Activated naive CD4-positive, alpha-beta T cell treated with Interleukin-2 at 50 U/mL for 16 hours (primary cell): ENCODE data around the gene NOC4L.
A peak's percentile ranks its signal among the peaks of the same experiment; 100 is the strongest.

ENCODE experiments used
- DNase-seq: peaks from one replicate; pipeline ENCODE4 v3.0.0-alpha.2; 2020

Gene NOC4L

DNA sequence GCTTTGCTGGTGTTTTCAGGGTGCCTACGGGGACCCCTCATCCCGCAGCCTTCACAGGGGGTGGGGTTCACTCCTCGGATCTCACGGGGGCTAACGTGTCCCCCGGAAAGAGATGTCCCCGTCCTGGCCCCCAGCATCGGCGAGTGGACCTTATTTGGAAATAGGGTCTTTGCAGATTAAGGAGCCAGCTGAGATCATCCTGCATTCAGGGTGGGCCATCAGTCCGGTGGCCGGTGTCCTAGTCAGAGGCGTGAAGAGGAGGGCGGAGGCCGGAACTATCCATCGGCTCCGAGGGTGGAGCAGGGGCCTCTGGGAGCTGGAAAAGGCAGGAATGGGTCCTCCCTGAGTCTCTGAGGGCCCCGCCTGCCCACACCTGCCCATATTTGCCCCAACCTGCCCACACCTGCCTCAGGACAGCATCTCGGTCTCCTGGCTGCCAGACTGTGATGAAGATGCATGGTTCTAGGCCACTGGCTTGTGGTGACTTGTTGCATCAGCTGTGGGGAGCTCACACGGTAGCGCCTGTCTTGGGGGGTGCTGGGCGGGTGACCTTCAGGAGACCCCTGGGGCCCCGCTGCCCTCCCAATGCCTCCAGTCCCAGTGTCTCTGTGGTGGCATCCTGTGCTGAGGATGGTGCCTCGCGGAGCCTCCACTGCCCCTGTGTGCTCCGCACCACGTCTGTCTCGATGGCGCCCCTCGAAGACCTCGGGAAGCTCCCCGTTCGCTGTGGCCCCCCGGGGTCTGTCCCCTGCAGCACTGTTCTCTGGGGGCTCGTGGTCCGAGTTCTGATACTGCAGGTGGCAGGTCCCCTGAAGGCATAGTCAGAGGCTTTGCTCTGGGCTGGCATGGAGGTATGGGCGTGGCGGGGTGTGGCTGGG is 14.7 kb downstream of the NOC4L start:
- DNase-seq, result no peak

DNA sequence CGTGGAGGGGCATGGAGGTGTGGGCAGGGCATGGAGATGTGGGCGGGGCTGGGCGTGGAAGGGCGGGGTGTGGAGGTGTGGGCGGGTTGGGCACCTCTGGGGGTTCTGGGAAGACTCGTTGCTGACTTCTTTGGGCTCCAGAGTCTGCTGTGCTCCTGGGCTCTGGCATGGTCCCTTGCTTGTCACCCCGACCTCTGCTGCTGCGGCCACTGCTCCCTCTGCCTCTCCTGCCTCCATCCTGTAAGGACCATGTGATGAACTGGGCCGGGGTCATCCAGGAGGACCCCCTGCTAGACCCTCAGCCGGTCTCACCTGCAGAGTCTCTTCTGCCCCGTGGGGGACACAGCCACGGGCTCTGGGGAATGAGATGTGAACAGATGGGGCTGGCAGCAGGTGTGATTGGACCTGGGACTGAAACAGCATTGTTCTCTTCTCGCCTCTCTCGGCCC is 15.3 kb downstream of the NOC4L start:
- no peak for DNase-seq

DNA sequence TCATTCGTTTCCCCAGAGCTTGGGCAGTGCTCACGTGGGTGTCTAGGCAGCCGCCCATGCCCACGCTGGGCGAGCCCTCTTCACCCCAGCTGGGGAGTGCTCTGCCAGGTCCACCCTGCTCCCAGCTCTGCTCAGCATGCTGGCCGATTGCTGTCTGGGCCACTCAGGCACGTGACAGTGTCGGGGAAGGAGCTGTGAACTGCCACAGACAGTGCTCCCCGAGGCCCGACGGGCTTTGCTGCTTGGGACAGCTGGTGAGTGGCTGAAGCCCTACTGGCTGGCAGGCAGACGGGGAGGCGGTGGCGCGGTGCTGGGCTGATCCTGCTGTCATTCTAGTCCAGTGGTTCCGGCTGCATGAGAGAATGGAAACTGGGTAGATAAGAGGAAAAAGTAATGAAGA is 15.8 kb downstream of the NOC4L start:
- no peak for DNase-seq

DNA sequence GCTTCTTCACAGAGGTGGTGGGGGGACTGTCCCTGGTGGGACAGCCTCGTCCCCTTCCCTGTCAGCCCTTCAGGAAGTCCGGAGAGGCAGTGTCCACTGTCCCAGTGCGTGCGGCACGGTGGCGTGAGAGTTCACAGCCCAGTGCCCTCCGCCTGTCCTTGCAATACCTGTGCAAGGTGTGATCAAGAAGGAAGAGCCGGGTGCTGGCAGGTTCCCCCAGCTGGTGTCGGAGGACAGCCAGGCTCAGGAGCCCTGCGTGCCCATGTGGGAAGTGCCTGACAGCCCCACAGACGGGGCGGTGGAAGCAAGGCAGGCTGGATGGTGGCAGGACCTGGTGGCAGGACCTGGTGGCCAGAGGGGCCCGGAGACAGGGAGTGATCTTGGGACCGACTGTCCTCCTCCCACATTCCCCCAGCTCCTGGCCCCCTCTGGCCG is 16.4 kb downstream of the NOC4L start:
- DNase-seq, result no peak

DNA sequence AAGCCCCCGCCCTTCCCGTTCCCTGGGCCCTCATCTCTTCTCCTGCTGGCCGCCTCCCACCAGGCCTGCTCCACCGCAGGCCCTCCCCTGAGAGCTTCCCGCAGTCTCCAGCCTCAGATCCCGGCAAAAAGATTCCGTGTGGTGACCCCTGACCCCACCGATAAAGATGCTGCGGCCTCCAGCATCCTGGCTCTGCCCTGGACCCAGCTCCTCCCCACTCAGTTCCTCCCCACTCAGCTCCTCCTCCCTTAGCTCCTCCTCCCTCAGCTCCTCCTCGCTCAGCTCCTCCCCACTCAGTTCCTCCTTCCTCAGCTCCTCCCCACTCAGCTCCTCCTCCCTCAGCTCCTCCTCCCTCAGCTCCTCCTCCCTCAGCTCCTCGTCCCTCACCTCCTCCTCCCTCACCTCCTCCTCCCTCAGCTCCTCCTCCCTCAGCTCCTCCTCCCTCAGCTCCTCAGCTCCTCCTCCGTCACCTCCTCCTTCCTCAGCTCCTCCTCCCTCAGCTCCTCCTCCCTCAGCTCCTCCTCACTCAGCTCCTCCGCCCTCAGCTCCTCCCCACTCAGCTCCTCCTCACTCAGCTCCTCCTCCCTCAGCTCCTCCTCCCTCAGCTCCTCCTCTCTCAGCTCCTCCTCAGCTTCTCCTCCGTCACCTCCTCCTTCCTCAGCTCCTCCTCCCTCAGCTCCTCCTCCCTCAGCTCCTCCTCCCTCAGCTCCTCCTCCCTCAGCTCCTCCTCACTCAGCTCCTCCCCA is 17.0 kb downstream of the NOC4L start:
- no peak for DNase-seq

DNA sequence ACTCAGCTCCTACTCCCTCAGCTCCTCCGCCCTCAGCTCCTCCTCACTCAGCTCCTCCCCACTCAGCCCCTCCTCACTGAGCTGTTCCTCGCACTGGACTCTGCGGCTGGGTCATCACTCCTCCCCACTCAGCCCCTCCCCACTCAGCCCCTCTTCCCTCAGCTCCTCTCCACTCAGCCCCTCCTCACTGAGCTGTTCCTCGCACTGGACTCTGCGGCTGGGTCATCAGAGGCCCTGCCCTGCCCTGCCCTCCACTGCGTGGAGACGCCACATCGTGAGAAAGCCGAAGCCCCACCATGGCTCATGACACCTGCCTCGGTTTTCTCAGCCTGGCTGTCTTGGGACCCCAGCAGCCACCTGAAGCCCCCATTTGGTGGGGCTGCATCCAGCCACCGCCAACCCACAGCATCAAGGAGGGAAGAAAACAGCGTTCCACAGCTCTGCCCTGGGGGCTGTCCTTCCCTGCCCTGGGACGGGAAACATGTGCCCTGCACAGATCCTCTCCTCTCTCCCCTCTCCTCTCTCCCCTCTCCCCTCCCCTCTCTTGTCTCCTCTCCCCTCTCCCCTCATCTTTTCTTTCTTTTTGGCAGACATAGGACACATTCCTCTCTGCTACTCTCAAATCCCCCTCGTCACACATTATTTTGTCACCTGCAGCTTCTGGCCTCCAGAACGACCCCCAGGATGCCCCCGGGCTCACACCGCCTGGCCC is 17.7 kb downstream of the NOC4L start:
- DNase-seq, result no peak

DNA sequence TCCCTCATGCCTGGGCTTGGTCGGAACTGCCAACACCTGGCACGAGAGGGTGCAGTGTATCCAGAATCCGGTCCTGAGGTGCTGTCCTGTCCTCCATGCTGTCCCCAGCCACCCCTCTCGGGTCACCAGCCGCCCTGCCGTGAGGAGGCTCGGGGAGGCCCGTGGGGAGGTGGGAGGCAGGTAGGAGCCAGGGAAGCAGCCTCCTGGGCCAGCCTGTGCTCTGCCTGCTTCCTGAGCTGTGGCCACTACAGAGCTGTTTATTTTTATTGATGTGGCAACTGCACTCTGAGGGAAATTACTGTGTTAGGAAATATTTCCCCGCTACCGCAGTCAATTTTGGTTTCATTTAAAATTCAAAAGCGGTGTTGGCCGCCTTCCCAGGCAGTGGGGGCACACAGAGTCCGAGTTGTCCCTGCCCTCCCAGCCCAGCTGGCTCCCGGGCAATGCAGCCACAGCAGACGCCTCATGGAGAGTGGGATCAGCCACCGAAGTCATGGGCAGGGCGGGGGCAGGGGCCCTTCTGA is 18.3 kb downstream of the NOC4L start:
- DNase-seq, result no peak

DNA sequence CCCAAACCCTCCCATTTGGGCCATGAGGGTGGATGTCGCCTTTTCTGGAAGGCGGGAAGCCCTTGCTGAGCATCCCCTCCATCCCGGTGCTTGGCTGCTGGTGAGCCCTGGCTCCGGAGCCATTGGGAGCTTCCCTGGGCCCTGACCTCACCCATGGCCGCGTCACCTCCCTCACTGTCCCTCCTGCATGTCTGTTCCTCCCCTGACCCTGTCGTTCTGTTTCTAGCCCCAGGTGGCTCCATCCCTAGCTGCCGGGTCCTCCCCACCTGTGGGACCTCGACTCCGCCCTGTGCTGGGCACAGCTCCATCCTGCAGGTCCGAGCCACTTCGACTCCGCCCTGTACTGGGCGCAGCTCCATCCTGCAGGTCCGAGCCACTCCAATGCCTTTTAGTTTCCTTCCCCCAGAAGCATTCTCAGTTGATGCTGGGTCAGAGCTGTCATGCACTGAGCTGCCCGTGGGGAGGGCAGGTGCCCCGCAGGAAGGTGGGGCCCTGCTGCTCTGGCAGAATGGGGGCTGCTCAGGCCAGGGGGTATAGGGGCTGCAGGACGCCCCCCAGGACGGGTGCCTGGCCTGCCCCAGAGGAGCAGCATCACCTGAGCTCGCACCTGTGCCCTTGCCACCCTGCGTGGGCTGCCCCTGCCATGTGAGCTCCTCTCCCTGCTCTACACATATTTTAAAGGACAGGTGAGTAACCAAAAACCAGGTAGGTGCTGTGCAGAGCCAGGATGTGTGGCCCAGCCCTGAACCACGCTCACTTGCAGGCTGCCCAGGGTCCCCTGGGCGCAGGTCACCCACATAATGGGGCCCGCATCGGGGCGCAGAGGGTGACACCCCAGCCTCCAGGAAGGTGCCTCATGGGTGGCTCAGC is 19.0 kb downstream of the NOC4L start:
- DNase-seq, result no peak

DNA sequence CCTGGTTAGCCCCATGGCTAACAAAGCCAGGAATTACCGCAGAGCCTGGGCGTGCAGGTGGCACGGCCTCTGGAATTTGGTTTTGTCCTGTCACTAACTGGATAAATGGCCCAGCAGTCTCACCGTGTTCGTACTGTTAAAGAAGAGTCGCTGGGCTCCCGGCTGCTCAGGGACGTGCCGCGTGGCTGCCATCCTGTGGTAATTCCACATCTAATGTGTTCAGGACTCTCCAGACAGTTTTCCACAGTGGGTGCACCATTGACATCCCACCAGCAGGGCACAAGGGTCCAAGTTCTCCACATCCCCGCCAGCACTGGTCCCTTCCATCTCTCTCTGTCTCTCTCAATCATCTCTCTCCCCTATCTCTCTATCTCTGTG is 19.6 kb downstream of the NOC4L start:
- DNase-seq, result no peak

DNA sequence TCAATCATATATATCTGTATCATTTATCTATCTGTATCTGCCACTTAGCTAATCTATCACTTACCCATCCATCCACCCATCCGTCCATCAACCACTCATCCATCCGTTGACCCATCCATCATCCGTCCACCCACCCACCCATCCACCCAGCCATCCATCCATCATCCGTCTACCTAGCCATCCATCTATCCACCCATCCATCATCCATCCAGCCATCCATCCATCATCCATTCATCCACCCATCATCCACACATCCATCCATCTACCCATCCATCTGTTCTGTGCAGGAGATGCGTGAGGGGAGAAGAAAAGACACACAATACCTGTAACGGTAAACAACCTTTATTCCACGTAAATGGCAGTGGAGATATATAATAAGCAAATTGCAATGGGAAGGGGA is 20.2 kb downstream of the NOC4L start:
- no peak for DNase-seq

DNA sequence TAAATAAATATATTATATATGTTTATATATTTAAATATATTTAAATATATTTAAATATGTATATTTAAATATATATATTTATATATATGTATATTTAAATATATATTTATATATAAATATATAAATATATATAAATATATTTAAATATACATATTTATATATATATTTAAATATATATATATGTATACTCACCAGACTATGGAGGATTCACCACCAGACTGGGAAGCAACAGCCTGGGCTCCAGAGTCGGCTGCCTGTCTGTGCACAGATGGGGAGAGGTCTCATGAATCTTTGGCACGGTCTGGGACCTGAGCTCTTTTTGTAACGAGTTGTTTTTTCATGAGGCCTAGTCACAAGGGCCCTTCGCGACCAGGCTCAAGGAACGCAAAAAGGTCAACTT is 21.3 kb downstream of the NOC4L start:
- DNase-seq, result no peak

DNA sequence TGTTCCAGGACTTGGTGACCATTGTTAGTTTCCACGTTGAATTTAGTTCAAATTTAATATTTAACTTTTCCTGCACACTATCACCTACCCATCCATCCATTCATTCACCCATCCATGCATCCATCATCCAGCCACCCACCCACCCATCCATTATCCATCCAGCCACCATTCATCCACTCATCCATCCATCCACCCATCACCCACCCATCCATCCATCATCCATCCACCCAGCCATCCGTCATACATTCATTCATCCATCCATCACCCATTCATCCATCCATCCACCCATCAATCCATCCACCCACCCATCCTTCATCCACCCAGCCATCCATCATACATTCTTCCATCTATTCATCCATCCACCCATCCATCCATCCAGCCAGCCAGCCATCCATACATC is 21.8 kb downstream of the NOC4L start:
- DNase-seq, result no peak

DNA sequence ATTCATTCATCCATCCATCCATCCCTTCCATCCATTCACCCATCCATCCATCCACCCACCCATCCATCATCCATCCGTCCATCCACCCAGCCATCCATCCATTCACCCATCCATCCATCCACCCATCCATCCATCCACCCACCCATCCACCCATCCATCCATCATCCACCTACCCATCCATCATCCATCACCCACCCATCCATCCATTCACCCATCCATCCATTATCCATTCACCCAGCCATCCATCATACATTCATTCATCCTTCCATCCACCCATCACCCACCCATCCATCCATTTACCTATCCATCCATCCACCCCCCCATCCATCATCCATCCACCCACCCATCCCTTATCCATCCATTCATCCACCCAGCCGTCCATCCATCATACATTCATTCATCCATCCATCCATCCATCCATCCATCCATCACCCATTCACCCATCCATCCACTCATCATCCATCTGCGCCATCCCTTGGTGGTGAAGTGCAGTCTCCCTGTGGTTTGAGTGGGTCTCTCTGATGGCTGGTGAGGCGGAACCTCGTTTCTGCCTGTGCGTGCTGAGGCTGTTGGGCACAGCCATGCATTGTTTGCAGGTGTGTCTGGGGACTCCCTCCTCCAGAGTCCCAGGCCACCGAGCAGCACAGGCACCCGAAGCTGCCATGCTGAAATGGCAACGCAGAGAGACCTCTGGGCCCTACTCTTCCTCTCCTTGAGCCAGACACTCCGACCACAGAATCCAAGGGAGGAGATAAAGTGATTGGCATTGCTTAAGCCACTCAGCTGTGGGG is 22.7 kb downstream of the NOC4L start:
- DNase-seq, result no peak

DNA sequence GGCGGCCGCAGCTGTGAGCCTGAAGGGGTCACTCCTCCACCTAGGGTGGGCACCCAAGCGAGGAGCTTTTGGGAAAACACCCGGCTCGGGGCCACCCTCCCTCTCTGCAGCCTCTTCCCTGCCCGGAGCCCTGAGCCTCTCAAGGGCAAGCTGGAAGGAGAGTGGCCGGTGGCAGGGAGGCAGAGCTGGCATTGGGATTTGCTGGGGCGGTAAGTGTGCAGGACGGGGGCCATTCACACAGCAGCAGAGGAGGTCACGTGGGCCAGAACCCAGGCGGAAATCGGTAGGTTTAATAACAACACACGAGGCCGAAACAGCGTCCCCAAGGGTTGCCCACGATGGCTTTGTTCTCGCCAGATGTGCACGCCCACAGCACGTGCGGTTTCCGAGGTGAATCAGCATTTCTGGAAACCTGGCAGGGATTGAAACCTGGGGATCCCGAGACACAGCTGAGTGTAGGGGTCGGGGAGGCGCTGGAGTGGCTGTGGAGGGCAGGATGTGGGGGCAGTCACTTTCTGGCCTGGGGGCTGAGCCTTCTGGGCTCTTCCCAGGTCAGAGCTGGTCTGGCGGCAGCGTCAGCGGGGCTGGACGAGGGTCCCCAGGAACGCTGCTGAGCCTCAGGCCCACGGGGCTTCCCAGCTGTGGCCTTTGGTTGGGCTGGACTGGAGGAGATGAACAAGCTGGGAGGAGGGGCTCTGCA is 23.5 kb downstream of the NOC4L start:
- peak; percentile 42 for DNase-seq

DNA sequence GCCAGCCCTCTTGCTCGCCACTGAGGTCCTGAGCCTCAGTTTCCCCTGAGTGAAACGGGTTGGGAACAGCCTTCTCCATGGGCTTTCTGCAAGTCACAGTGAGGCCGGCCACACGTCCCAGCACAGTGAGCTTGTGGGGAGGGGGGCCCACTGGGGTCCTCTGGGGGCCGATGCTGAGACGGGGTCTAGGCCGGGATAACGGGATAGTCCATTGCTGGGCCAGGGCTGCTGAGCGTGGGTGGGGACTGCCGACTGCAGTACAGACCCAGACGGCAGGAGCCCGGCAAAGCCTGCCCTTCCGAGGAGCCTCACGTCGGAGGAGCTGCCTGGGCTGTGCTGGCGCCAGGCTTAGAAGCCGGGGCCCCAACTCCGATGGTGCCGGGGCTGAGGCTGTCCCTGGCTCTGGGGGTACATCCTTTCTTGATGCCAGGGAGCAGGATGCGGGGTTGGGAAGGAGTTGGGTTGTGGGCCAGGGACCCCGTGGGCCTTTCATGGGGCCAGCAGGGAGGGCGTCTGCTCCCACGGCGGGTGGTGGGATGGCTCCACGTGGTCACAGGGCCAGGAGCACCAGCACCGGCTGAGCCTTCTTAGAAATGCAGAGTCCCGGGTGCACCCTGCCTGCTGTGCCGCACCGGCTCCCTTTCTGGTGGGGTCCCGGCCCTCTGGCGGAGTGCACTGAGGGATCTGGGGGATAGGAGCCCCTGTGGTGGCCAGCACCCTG is 24.2 kb downstream of the NOC4L start:
- DNase-seq, result no peak

DNA sequence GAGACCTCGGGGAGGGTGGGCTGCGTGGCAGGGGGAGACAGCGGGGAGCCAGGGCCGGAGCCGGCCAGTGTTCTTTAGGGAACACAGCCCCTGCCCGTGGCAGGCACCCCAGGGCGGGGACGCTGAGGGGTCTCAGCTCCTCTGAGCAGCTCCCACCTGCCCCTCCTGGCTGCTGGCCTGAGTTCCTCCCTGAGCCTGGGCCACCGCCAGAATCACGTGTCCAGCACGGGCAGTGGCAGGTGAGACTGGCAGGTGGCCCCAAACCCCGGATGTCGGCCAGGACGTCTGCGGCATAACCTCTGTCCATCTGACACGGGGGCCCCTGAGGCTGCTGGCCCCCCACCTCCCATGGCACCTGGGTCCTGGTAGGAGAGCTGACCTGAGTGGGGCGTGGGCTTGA is 25.1 kb downstream of the NOC4L start:
- DNase-seq, result no peak

DNA sequence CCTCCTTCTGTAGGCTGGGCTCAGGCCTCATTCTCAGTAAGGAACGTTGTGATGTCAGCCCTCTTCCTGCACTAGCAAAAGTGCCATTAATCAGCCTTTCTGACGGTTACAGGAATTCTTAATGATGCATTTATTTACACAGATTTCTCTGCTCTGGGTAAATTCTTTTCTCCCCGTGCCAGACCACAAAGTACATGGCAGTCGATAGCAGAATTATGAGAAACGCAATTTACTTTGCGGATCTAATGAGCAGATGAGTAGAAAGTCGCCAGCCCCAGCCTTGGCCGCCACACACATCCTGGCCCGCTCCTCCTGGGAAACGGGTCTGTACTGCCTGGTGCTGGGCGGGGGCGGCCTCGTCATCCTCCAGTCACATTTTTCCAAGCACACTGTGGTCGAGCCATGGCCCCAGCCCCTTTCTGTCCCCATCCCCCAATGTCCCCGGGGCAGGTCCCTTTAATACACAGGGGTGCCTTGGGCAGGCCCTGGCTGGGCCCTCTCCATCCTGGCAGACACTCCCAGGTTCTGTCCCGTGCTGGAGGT is 25.9 kb downstream of the NOC4L start:
- DNase-seq, result no peak

DNA sequence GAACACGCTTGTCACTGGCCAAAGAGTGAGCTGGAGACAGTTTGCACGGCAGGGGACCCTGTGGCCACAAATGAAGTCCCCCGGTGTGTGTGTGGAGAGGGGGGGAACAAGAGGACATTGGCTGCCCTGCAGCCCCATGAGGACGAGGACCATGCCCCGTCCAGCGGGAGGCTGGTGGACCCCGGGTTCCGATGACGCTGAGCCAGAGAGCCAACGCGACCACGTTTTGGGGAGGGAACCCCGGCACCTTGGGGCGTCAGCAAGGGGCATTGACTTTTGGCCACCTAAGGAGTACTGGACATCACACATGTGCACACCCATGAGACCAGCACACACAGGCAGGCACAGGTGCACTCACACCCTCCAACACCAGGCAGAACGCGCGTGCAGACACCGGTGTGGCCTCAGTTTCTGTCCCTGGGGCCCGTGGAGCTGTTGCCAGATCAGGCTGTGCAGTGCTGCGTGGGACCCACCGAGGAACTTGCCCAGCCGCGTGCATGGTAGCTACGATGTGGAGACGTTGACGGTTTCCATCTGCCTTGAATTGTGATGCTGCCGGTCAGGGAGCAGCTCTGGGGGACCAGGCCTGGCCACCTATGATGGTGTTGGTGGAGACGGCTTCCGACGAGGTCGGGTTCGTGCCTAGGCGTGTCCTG is 26.5 kb downstream of the NOC4L start:
- DNase-seq, result no peak

DNA sequence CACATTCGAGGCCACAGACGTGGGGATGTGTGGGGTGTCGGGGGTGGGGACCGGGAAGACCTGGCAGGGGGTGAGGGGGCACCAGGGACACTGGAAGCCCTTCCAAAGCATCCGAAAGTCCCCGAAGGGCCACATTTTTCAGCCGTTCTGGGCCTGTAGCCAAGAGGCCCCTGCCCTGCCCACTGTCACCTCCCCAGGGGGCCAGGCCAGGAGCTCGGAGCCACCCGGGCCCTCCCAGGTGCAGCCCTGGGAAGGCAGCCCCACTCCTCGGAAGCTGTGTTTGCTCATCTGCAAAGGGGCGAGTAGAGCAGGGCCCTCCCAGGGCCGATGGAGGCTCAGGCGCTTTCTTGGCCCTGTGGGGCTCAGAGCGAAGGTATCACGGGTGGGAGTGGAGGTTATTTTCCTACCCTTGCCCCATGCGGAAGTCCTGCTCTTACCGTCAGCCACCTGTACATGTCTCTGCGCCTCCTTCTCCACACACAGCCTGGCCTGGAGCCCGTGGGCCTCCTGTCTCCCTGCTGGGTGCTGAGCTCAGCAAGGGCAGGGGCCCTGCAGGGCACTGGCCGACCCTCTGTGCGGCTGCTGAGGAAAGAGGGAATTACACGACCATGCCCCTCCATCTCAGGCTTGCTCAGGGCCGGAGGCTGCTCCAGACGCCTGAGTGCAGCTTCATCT is 27.2 kb downstream of the NOC4L start:
- DNase-seq, result no peak
